ENCODE results near the gene ABHD17A. TPM values are rescaled to one million over a fixed set of nuclear protein-coding genes. Genes with fewer than 3 reads are reported as not detected.

Gene ABHD17A
- total and polyA plus RNA-seq, 9 of the 15 experiments (the other 6 are each of a cell fraction or from before 2014, with no cell fraction given) = 0.04 to 135 (median 21.8) TPM; not detected in 1

DNA sequence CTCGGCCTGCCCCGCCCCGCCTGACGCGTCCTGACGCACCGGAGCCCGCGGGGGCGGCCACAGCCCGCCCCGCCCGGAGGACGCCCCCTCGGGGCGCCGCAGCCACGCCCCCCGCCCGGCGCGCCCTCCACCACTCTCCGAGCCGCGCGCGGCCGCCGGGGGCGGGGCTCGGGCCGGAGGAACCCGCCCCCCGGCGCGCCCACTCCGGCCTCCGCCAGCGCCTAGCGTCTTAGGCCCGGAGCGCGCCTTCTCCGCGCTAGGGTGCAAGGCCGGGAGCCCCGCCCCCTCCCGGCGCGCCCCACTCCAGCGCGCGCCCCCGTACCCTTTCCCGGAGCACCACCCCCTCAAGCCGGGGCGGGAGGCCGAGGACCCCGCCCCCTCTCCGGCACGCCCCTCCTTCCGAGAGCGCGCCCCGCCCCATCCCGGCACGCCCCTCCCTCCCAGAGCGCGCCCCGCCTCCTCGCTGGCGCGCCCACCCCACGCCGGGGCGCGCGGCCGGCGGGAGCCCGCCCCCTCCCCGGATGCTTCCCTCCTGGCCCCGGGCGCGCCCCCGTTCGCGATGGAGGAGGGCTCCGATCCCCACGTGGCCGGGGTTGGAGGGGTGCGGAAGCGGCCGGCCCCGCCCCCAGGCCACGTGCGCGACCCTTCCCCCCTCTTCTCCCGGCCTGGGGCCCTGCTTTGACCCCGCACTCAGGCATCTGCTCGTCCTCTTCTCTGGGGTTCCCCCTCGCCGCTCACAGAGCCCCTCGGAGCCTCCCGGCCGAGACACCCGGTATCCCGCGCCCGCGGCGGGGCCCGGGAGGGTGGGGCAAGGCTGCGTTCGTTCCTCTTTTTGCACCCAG, 21.4 kb downstream of the ABHD17A start (continued):
- TF ChIP-seq, protein P1, sequence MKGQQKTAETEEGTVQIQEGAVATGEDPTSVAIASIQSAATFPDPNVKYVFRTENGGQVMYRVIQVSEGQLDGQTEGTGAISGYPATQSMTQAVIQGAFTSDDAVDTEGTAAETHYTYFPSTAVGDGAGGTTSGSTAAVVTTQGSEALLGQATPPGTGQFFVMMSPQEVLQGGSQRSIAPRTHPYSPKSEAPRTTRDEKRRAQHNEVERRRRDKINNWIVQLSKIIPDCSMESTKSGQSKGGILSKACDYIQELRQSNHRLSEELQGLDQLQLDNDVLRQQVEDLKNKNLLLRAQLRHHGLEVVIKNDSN (CRISPR knock-in tag; IDR thresholded peaks at IDR 0.05) = peak; percentile 90
- TF ChIP-seq OTX1 (CRISPR knock-in tag; IDR thresholded peaks at IDR 0.05) (0 out of 2 replicates have a peak, but pooled peaks have one; percentile 56), GTF3C2 (IDR thresholded peaks at IDR 0.05; ENCODE audit: borderline replicate concordance, extremely low read depth, insufficient read length) (no peak), XRCC4 (IDR thresholded peaks at IDR 0.05; ENCODE audit: extremely low read depth, insufficient read depth, insufficient read length) (no peak), TAL1 (IDR thresholded peaks at IDR 0.05) (no peak), ZNF253 (CRISPR knock-in tag; conservative IDR thresholded peaks at IDR 0.05) (no peak), KDM2B (CRISPR knock-in tag; IDR thresholded peaks at IDR 0.05) (no peak), ZNF785 (CRISPR knock-in tag; IDR thresholded peaks at IDR 0.05) (no peak), ELK1 (CRISPR knock-in tag; IDR thresholded peaks at IDR 0.05) (no peak), SNRNP70 (optimal IDR thresholded peaks at IDR 0.05; ENCODE audit: low read depth, low read length) (no peak), RFX5 (IDR thresholded peaks at IDR 0.05; ENCODE audit: low read depth, low read length) (no peak)

All from K562 (cell line).